ENCODE results near the gene NCEH1. TPM values are rescaled to one million over a fixed set of nuclear protein-coding genes. Genes with fewer than 3 reads are reported as not detected.
A peak's percentile ranks its signal among the peaks of the same experiment; 100 is the strongest.

NCEH1 gene
- polyA plus RNA-seq, 6 donors from 2014 or later: 2.2 to 10.1 (median 5.0) TPM

DNA sequence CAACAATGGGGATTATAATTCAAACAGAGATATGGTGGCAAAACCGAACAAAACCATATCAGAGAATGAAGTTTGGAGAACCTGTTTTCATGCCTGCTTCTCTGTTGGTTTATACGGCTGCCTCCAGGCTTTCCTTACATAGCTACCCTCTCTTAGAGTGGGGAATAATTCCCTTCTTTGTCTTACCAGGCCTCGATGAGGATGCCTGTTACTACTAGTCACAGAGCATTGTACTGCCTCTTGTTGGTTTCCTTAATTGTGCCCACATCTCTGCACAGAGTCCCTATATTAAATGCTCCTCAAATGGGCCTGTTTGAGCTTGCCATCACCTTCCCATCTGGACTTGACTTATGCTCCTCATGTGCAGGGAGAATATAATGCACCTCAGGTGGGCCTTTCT lies 92.9 kb downstream of the NCEH1 start:
- Mint-ChIP-seq H3K27me3 (no peaks in the 10 kb centered on the region), H3K9me3 (peaks cover 0 to 16% (median 13%) of the 10 kb centered on the region in 7 donors), H3K36me3 (peaks cover 0 to 4% of the 10 kb centered on the region in 2 donors), H3K27ac (peak overlapping the region in 1 of 6 donors; percentile 65), H3K4me1 (peaks cover 0 to 10% (median 9%) of the 10 kb centered on the region in 3 donors), H3K4me3 (no peak overlapping the region)
- no peak for DNase-seq
- ATAC-seq (ENCODE audit: low read depth in 2 of 2): no peak

DNA sequence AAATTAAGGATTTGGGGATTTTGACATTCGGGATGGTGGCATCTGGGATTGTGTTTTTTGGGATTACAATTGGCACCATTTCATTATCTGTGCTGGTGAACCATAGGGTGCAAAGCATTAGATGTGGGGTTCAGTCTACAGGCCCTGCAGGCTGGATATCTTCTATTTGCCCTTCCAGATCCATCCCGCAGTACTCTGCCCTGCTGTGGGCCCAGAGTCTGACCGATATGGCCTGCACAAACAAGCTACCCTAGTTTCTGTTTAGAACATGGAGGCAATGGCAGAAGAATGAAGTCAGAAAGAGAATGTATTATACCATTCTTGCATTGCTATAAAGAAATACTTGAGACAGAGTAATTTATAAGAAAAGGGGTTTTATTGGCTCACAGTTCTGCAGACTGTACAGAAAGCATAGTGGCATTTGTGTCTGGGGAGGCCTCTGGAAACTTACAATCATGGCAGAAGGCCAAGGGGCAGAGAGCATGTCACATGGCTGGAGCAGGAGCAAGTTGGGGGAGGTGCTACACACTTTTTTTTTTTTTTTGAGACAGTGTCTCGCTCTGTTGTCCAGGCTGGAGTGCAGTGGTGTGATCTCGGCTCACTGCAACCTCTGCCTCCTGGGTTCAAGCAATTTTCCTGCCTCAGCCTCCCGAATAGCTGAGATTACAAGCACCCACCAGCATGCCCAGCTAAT lies 93.7 kb downstream of the NCEH1 start:
- Mint-ChIP-seq H3K36me3 (peaks cover 0 to 4% of the 10 kb centered on the region in 2 donors), H3K27me3 (no peaks in the 10 kb centered on the region), H3K9me3 (peaks cover 0 to 16% (median 13%) of the 10 kb centered on the region in 7 donors), H3K4me1 (peaks cover 0 to 10% (median 9%) of the 10 kb centered on the region in 3 donors), H3K4me3 (no peak overlapping the region), H3K27ac (peak overlapping the region in 1 of 6 donors; percentile 92)
- DNase-seq (no peak), ATAC-seq (ENCODE audit: low read depth in 2 of 2) (no peak)

DNA sequence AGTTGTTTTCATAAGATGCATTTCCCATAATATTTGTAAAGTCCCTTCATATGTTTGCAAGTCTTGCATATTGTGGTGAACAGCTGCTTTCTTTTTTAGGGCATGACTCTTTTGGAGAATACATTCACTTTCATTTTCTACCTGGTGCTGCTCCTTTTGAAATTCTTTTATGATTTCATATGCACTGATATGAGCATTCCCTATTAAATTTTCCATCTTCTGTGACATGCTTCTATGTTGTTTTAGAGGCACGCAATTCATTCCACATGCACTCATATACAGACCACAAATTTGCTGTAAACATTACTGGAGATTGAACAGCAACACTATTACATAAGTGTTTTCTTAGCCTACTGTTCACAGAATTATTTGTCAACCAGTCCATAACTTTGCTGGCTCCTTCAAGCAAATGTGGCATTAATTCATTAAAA lies 94.8 kb downstream of the NCEH1 start:
- H3K36me3 Mint-ChIP-seq: peaks cover 0 to 4% of the 10 kb centered on the region in 2 donors
- no peaks in the 10 kb centered on the region for H3K27me3 Mint-ChIP-seq
- H3K9me3 Mint-ChIP-seq: peaks cover 0 to 18% (median 15%) of the 10 kb centered on the region in 7 donors
- peaks cover 0 to 10% (median 9%) of the 10 kb centered on the region in 3 donors for H3K4me1 Mint-ChIP-seq
- DNase-seq (no peak), ATAC-seq (ENCODE audit: low read depth in 2 of 2) (no peak)
- H3K27ac Mint-ChIP-seq: no peak overlapping the region
- no peak overlapping the region for H3K4me3 Mint-ChIP-seq

DNA sequence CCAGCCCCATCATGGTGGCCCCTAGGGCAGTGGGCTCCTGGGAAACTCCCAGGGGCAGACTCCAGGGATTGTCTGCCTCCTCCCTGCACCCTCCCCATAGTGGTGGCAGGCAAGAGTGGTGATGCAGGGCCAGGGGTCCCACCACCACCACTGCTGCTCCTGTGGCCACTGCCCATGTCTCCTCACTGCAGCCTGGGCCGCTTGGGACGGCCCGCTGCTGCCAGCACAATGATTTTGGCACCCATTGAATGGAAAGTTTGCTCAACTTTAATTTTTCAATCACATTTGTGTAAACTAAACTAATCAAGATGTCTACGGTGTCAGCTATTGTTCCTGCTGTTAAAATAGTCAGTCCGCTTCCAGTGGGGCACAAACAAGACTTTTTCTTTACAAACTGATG lies 95.6 kb downstream of the NCEH1 start:
- Mint-ChIP-seq H3K36me3 (peaks cover 0 to 4% of the 10 kb centered on the region in 2 donors), H3K4me3 (no peak overlapping the region), H3K9me3 (peaks cover 0 to 25% (median 19%) of the 10 kb centered on the region in 7 donors), H3K4me1 (peaks cover 0 to 10% (median 9%) of the 10 kb centered on the region in 3 donors), H3K27me3 (no peaks in the 10 kb centered on the region), H3K27ac (no peak overlapping the region)
- ATAC-seq (ENCODE audit: low read depth in 2 of 2): no peak
- DNase-seq: no peak

DNA sequence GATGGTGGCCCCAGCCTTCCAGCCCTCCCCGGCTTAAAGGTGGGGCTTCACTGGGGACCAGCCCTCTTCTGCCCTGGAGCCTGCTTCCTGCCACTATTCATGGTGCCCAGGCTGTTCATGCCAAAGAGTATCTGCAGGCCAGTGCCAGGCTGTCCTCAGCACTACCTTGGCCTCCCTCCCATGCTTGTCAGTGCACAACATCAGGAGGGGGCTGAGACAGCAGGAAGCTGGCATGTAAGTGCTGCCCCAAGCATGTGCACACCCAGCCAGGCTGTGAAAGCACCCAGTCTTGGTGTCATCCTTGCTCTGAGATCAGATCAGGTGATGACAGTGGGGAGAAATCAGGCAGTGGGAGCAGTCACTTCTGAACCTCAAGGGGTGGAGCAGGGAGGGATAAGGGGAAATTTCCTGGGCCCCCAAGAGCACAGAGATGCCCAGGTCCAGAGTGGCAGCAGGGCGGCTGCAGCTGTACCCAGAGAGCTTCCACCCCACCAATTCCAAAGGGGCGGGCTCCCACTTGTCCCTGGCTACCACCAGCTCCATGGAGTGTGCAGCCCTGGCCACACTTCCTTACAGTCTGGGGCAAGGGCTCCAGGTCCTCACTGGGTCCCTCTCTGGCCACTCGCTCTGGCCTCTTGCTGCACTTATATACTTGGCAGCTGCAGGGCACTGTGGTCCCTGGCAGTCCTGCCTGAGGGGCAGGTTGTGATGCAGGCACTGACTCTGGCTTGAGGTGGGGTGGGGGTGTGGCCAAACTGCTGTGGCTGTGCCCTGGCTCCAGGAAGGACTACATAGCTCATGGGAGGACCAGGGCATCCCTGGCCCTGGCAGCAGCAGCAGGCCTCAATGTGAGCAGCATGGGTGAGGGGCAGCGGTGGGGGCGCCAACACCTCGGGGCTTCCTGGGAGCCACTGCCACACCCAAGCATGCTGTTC lies 96.3 kb downstream of the NCEH1 start:
- Mint-ChIP-seq H3K9me3 (peaks cover 0 to 25% (median 19%) of the 10 kb centered on the region in 7 donors), H3K36me3 (peaks cover 0 to 4% of the 10 kb centered on the region in 2 donors), H3K27me3 (no peaks in the 10 kb centered on the region), H3K4me1 (peaks cover 0 to 10% (median 9%) of the 10 kb centered on the region in 3 donors), H3K27ac (no peak overlapping the region), H3K4me3 (no peak overlapping the region)
- ATAC-seq (ENCODE audit: low read depth in 2 of 2) (no peak), DNase-seq (no peak)

DNA sequence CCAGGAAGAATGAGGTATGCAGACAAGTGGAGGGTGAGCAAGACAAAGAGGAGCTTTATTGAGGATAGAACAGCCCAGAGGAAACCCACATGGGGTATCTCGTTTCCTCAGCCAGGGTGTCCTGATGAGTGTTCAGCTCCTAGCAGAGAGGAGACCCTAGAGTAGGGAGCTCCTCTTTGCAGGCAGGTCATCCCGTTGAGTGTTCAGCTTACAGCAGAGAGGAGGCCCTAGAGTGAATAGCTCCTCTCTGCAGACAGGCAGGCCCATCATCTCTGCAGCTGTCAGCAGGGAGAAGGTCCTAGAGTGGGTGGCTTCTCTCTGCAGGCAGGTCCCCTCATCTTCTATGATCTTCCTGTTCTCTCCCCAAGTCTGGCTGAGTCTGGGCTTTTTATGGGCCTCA lies 97.0 kb downstream of the NCEH1 start:
- ATAC-seq (ENCODE audit: low read depth in 2 of 2): no peak
- Mint-ChIP-seq H3K9me3 (peaks cover 0 to 22% (median 14%) of the 10 kb centered on the region in 7 donors), H3K4me3 (no peak overlapping the region), H3K27ac (no peak overlapping the region), H3K27me3 (no peaks in the 10 kb centered on the region), H3K36me3 (peaks cover 0 to 4% of the 10 kb centered on the region in 2 donors), H3K4me1 (peaks cover 0 to 10% (median 9%) of the 10 kb centered on the region in 3 donors)
- DNase-seq: no peak

DNA sequence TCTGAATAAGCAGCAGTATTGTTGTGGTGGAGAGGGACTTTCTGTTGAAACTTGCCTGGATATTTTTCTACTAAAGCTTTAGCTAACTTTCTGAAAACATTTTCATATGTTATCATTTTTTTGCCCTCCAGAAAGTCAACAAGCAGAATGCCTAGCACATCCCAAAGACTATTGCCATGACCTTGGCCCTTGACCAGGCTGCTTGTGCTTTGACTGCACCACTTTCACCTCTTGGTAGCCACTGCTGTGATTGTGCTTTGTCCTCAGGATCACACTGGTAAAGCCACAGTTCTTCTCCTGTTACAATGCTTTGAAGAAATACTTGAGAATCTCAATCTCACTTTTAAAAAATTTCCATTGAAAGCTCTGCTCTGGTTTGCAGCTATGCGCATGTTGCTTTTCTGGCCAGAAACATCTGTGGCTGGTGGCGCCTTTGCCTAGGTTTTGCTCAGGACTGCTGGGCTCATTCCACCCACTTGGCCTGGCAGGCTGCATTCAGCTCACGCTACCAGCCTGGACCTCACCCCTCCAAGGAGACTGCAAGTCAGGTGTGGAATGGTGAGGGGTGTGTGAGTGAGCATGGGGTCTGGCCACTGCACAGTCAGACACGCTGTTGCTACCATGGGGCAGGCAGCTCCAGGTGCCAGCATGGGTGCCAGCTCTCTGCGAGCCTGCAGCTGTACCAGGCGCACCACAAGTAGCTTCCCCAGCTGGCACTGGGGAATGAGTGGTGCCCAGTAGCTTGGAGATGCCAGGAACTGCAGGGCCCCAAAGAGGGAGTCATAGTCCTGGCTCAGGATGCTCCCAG lies 97.8 kb downstream of the NCEH1 start:
- Mint-ChIP-seq H3K4me3 (no peak overlapping the region), H3K27me3 (no peaks in the 10 kb centered on the region), H3K36me3 (peaks cover 0 to 4% of the 10 kb centered on the region in 2 donors), H3K4me1 (peaks cover 0 to 10% (median 9%) of the 10 kb centered on the region in 3 donors), H3K27ac (no peak overlapping the region), H3K9me3 (peaks cover 0 to 22% (median 14%) of the 10 kb centered on the region in 7 donors)
- no peak for DNase-seq
- no peak for ATAC-seq (ENCODE audit: low read depth in 2 of 2)

DNA sequence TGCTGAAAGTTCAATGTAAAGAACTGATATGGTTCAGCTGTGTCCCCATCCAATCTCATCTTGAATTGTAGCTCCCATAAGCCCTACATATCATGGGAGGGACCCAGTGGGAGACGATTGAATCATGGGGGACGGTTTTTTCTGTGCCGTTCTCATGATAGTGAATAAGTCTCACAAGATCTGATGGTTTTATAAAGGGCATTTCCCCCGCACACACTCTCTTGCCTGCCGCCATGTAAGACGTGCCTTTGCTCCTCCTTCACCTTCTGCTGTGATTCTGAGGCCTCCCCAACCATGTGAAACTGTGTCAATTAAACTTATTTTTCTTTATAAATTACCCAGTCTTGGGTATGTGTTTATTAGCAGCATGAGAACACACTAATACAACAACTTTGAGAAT lies 101.1 kb downstream of the NCEH1 start:
- DNase-seq (no peak), ATAC-seq (ENCODE audit: low read depth in 2 of 2) (no peak)
- no peaks in the 10 kb centered on the region for H3K4me1 Mint-ChIP-seq
- peak overlapping the region in 2 of 6 donors; percentile 1 to 25 for H3K27ac Mint-ChIP-seq
- H3K36me3 Mint-ChIP-seq: peaks cover 0 to 5% of the 10 kb centered on the region in 2 donors
- peaks cover 0 to 7% (median 0%) of the 10 kb centered on the region in 3 donors for H3K27me3 Mint-ChIP-seq
- H3K9me3 Mint-ChIP-seq: peaks cover 0 to 20% (median 6%) of the 10 kb centered on the region in 7 donors
- H3K4me3 Mint-ChIP-seq: no peak overlapping the region

DNA sequence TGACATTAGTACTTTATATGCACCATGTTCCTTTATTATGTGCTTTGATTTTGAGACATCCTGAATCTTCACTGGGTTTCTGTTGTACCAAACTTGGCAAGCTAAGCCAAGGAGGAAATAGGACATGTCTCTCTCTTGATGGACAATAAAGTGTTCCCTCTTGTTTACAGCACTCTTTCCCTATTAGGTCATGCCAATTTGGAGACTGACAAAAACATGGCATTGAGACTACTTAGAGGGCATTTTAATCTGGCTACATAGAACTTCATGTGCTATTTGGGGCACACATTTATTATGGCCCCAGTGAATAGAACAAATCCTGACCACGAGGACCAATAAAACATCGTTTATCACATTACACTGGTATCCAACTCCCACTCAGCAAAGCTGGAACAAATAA lies 102.3 kb downstream of the NCEH1 start:
- H3K27ac Mint-ChIP-seq: no peak overlapping the region
- H3K9me3 Mint-ChIP-seq: peaks cover 0 to 12% (median 6%) of the 10 kb centered on the region in 7 donors
- DNase-seq (no peak), ATAC-seq (ENCODE audit: low read depth in 2 of 2) (no peak)
- H3K4me3 Mint-ChIP-seq: no peak overlapping the region
- peaks cover 0 to 5% of the 10 kb centered on the region in 2 donors for H3K36me3 Mint-ChIP-seq
- H3K27me3 Mint-ChIP-seq: peaks cover 0 to 8% (median 0%) of the 10 kb centered on the region in 3 donors
- no peaks in the 10 kb centered on the region for H3K4me1 Mint-ChIP-seq

DNA sequence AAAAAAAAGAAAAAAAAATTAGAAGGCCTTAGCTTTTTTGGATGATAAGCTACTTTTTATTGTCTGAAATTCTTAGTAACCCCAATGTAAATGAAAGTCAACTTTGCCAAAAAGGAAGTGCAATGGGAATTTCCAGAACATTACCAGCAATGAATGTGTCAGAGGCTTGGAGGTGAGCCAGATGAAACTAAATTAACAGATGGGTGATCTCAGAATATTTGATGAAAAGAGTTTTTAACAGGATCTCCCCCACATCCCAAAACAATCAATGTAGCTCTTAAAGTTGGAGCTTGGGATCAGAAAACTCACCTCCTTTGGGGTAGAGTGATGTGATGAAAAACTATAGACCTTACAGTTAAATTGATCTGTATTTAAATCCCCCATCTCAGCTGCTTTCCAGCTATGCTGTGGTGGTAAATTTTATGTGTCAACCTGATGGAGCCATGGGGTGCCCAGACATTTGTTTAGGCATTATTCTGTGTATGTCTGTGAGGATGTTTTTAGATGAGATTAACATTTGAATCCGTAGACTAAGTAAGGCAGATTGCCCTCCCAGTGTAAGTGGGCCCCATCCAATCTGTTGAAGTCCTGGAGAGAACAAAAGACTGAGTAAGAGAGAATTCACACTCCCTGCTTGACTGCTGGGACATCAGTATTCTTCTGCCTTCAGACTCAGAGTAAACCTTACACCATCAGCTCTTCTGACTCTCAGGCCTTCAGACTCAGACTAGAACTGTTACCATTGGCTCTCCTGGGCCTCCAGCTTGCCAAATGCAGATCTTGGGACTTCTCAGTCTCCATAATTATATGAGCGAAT lies 103.4 kb downstream of the NCEH1 start:
- Mint-ChIP-seq H3K9me3 (peaks cover 0 to 9% (median 6%) of the 10 kb centered on the region in 7 donors), H3K27me3 (peaks cover 0 to 8% (median 0%) of the 10 kb centered on the region in 3 donors), H3K4me3 (no peak overlapping the region), H3K36me3 (peaks cover 0 to 5% of the 10 kb centered on the region in 2 donors), H3K27ac (no peak overlapping the region), H3K4me1 (no peaks in the 10 kb centered on the region)
- no peak for ATAC-seq (ENCODE audit: low read depth in 2 of 2)
- no peak for DNase-seq

DNA sequence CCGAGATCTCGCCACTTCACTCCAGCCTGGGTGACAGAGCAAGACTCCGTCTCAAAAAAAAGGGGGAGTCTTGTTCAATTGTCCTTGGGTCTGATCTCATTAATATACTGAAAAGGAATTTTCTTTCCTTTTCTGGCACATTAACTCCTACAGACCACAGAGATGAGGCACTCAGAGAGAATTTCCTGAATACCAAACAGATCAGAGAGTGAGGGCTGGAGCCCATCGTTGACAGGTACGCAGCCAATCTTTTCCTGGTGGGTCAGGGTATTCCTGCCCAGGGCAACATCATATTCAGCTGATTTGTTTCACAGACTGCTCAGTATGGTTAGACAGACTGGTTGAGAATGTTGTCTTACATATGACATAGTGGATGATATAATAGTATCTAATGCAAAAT lies 104.8 kb downstream of the NCEH1 start:
- no peak overlapping the region for H3K4me3 Mint-ChIP-seq
- peaks cover 0 to 7% (median 4%) of the 10 kb centered on the region in 7 donors for H3K9me3 Mint-ChIP-seq
- ATAC-seq (ENCODE audit: low read depth in 2 of 2) (no peak), DNase-seq (no peak)
- H3K4me1 Mint-ChIP-seq: no peaks in the 10 kb centered on the region
- H3K36me3 Mint-ChIP-seq: peaks cover 0 to 5% of the 10 kb centered on the region in 2 donors
- H3K27me3 Mint-ChIP-seq: peaks cover 0 to 8% (median 0%) of the 10 kb centered on the region in 3 donors
- H3K27ac Mint-ChIP-seq: no peak overlapping the region

DNA sequence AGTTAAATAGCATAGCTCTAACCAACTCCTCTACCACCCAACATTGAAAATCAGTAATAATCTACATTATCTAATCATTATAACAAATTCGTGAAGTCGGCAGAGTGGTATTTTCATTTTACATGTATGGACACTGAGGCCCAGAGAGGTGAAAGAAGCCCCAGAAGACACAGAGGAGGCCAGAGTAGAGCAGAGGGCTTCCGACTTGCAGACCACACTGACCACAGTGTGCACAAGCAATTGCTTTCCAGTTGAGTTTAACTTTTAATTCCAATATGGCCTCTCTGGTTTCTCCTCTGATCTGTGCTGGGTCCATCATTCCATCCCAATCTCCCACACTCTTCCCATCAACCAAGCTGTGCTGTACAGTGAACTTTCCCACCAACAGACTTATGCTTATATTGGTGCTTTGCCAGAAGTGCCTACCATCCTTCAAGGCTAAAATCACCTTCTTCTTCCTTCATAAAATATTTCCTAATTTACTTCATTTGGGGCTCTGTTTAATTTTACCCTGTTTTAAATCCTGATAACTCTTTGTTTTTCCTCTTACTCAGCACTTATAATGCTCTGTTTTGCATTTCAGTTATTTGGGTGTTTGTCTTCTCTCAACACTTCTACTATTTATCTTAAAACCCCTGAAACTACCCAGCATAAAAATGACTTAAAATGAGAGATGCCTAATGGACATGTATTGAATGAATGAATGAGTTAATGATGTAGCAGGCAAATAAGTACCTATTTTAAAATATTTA lies 105.8 kb downstream of the NCEH1 start:
- no peaks in the 10 kb centered on the region for H3K4me1 Mint-ChIP-seq
- ATAC-seq (ENCODE audit: low read depth in 2 of 2) (no peak), DNase-seq (no peak)
- peaks cover 0 to 5% of the 10 kb centered on the region in 2 donors for H3K36me3 Mint-ChIP-seq
- H3K27ac Mint-ChIP-seq: no peak overlapping the region
- H3K9me3 Mint-ChIP-seq: peaks cover 0 to 2% (median 0%) of the 10 kb centered on the region in 7 donors
- H3K27me3 Mint-ChIP-seq: peaks cover 0 to 8% (median 0%) of the 10 kb centered on the region in 3 donors
- no peak overlapping the region for H3K4me3 Mint-ChIP-seq

All from naive B cell (primary cell).